Activated CD4-positive, alpha-beta T cell treated with anti-CD3 and anti-CD28 coated beads, Interleukin-2, Interleukin-6, amounts not matched to agents 100 ng/mL and 50 ng/mL, durations not matched to agents 16 hours and 8 hours (primary cell): ENCODE data around the gene GINS3.

ENCODE experiments used
- DNase-seq: peaks from one replicate; pipeline ENCODE4 v3.0.0-alpha.2; 2020

The GINS3 gene

DNA sequence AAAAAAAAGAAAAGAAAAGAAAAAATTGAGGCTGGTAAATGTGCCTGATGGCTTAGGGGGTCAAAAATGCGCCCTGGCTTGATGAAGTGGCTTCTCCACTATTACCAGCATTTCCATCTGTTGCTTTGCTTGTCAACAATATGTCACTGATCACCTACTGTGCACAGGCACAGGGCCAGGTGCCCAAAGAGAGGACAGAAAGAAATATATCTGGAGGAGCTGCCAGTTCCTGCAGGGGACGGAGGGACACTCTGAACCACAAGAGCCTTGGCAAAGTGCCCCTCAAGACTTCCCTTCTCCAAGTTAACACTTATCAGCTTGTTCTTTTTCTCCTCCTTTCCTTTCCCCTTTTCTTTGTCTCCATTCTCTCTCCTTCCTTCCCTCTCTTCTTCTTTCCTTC lies 34.7 kb downstream of the GINS3 start:
- DNase-seq, result no peak

DNA sequence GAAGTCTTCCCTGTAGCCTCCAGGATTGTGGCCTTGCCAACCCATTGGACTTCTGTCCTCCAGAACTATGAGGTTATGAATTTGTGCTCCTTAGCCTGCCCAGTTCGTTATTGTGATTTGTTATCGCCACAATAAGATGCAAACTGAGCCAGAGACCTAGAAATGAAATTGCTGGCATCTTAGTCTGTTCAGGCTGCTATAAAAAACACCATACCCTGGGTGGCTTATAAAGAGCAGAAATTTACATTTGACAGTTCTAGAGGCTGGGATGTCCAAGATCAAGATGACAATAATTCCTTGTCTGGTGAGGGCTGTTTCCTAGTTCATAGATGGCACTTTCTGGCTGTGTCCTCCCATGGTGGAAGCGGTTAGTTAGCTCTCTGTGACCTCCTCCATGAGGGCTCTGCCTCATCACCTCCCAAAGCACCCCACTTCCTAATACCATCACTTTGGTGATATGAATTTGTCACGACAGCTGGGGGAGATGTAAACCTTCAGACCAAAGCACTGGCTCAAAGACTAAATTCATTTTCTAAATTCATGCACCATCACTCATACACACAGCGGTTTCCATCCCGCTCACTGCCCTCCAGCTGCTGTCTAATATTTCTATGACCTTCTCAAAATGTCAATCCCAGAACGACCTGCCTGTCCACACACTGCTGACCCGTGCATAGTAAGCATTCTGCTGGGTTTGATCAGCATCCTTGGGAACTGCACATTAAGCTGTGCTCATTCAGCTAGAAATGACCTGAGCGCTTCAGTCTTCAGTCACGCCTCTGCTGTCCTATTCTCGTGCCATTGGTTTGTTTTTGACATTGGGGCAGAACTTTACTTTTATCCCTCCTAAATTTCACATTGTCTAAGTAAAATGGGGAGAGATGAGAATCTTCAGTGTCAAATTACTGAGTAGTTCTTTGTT lies 36.6 kb downstream of the GINS3 start:
- DNase-seq, result no peak

DNA sequence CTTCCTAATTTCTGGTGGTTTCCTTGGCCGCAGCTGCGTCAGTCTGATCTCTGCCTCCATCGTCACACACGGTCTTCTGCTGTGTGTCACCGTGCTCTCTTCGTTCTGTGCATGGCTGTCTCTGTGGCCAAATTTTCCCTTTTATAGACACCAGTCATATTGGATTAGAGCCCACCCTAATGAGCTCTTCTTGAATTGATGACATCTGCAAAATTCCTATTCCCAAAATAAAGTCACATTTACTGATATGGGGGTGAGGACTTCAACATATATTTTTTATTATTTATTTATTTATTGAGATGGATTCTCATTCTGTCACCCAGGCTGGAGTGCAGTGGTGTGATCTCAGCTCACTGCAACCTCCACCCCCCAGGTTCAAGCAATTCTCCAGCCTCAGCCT lies 38.4 kb downstream of the GINS3 start:
- no peak for DNase-seq

DNA sequence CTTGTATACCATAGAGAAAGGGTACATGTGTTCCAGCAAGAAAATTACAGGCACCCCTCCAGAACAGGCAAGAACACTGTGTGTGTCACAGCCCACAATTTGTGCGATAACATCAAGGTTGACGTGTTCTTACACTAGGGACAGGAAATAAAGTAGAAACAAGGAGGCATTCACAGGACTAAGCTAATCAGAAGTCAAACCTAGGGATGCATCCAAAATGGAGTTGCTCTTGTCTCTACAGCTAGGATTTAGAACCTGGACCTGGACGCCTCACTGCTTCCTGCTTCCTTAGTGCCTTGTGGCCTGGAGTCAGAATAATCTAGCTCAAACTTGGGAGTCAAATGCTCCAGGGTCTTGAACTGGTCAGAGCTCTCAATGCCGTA lies 41.3 kb downstream of the GINS3 start:
- DNase-seq, result peak; percentile 10

DNA sequence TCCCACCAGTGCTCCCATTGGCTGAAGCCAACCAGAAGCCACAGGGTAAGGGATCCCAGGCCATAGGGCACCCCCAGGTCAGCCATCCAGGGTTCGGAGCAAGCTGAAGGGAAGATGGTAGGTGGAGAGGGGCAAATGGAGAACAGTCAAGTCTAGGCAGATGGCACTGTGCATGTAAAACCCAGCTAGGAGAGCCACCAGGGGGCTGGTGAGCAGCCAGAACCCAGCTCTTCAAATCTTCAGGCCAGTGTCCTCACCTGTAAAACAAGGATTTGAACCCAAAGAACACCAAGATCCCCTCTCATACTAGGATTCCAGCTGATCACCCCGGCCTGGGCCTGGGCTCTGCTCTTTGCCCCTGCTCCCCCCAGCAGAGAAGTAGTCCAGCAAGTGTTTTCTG lies 43.5 kb downstream of the GINS3 start:
- no peak for DNase-seq

DNA sequence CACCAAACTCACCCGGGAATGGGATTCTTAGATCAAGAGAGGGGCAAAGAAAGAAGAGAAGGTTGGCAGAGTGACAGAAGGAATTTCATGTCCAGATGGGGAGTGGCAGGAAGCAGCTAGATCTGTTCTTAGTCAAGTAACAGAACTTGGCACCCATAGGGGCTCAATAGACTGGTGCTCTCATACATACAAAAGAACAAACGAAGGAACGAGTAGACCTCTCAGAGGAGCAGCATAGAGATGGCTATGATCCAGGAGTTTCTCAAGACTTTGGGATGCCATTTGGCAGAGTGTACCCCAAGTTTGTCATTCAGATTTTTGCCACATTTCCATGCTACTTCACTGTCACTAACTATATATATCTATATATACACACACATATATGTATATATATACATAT lies 47.9 kb downstream of the GINS3 start:
- no peak for DNase-seq

DNA sequence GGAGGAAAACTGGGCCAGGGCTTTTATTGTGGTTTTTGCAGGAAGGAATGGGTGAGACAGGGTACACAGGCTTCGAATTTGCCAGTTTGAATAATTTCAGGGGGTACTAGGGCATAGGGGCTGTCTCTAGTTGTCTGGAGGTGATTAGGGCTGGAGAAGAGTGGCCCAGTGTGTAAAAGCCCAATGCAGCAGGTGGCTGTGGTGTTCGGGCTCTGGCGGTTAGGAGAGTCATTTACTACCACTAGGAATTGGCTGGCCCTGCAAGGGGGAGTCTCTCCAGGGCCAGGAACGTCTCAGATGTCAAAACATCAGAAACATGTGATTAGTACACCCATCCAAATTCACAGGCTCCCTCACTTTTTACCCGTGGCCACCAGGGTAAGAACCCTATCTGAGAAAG lies 50.3 kb downstream of the GINS3 start:
- no peak for DNase-seq

DNA sequence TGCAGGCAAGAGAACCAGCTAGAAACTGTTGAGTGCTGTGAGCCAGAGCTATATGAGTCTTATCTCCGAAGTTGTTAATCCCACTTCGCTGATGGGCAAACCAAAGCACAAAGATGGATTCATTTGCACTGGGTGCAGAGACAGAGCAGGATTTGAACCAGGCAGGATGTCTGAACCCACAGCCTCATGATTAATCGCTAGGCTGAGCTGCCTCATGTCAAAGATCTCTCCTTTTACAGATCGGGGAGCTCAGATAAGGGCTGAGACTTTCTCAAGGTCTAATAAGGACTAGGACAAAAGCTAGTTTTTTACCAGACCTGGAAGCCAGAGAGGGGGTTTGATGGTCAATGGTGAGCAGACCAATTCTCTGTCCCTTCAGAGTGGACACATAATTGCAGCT lies 51.5 kb downstream of the GINS3 start:
- no peak for DNase-seq

DNA sequence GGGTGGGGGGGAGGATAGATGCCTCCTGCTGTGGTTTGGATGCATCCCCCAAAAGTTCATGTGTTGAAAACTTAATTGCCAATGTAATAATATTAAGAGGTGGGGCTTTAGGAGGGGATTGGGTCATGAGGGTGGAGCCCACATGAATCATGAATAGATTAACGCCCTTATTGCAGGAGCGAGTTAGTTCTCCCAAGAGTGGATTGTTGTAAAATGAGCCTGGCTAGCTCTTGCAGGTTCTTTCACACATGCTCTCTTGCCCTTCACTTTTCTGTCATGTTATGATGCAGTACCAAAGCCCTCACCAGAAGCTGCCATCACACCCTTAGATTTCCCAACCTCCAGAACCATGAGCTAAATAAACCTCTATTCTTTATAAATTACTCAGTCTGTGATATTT lies 52.0 kb downstream of the GINS3 start:
- no peak for DNase-seq

DNA sequence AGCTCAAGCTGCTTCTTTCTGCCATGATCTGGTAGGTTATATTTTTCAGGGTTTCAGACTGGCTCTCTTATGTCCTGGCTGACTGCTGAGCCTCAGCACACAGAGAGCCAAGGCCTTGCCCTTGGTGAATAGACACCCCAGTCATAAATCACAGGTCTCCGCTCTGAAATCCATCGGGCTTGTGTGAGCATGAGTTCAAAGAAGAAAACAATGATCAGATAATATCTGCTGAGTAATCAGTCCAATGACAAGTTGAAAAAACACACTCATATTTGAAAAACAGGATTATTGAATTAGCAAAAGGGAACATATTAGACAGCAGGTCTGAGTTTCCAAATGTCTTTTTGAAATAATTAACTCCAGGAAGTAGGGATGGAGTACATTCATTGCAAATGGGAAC lies 56.6 kb downstream of the GINS3 start:
- no peak for DNase-seq

DNA sequence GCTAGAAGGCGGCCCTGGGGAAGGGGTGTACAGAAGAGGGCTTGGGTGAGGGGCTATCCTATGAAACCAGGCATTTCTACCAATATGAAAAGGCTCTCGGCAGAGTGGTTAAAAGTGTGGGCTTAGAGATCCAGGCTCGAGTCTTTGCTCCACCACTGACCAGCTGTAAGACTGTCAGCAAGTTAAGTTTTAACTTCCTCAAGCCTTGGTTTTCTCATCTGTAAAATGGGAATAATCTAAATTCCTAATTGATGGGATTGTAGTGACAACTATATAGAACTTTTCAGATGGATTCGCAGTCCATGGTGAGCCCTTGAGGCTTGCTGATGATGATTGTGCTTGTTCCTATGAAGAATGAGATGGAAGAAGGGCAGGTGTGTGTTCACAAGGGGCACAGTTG lies 57.0 kb downstream of the GINS3 start:
- no peak for DNase-seq

DNA sequence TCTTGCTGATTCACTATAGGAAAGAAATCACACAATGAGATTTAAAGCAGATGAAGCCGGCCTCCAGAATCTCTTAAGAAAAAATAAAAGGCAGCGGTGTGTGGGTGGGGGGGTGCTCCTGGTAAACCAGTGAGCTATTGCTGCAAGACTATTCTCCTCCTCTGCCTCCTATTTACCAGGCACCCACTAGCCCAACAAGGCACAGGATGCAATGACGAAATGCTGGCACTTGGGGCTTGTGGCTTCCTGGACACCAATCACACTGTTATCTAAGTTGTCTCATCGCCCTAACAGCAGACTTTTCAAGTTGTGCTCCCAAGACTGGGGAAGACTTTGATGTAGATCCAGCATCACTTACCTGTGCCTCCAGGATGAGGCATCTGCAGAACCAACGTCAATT lies 57.5 kb downstream of the GINS3 start:
- DNase-seq, result peak; percentile 15

DNA sequence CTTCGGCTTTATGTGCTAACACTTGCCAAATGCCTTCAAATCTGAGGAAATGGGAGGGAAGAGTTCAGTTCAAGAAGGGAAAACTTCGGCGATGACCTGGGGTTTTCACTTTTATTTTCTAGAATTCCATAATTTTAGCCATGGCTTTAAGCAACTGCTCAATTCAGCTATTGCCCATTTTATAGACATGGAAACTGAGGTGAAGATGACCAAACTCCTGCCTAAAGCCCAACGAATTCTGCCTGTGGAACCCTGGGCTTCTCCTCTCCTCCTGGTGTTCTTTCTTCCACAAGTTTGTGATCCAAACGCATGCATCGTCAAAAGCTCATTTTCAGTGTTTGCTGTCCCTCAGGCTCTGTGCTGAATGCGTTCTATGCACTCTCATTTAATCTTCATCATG lies 58.3 kb downstream of the GINS3 start:
- no peak for DNase-seq

DNA sequence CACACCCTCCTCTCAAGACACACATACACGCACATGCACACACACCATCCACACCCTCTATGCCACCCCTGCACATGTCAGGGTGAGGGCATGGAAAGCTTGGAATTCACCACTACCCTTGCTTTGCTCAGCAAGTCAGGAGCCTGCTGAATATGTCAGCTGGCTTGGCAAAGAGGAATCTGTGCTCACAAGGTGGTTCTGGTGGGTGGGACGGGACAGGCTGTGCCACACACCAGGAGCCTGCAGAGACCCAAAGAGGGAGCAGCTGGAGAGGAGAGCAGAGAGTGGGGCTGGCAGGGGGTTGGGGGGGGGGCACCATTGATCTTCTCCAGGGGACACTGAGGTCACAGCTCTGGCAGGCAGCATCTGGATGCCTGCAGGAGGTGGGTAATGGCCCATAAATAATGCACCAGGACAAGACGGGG lies 59.0 kb downstream of the GINS3 start:
- no peak for DNase-seq

DNA sequence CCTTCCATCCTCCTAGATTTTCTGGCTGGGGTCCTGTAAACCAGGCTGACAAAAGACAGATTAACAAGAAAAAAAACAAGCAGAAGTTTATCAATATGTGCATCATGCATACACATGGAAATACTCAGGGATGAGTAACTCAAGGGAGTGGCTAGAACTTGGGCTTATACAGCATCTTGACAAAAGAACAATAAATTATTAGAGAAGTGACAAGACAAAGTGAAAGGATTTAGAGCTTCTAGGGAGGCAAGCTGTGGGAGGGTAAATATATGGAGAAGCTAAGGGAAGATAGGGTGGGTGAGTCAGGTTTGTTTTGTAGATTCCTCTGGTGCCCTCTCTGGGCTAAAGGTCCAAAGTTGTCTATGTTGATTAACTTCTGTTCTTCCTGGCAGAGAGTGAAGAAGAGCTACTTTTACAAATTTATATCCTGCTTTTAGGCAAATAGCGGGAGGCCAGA lies 59.7 kb downstream of the GINS3 start:
- DNase-seq, result no peak

DNA sequence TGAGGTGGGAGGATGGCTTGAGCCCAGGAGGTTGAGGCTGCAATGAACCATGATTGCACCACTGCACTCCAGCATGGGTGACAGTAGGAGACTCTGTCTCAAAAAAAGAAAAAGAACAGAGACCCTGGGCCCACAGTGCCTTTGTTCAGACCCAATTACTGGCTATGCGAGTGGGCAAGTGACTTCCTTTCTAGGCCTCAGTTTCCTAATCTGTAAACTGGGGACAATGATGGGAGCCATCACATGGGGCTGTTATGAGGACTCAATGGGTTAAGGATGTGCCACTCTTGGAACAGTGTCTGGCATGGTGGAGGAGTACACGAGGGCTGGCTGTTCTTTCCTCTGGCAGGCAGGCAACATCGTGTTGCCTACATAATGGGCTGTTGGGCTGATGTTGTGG lies 60.4 kb downstream of the GINS3 start:
- no peak for DNase-seq

DNA sequence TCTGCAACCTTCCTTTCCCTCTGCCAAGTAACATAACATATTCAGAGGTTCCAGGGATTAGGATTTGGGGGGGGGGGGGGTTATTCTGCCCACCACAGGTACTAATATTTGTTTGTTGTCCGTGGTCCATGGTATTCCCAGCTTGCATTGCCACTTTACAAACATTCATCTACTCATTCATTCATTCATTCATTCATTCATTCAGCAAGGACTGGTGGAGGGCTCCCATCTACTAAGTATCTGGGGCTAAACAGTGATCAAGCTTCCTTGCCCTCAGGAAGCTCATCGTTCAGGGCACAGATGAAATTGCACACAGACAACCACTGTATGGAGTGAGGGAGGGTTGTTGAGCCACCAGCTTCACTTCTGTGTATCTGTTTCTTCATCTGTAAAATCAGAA lies 61.9 kb downstream of the GINS3 start:
- no peak for DNase-seq

DNA sequence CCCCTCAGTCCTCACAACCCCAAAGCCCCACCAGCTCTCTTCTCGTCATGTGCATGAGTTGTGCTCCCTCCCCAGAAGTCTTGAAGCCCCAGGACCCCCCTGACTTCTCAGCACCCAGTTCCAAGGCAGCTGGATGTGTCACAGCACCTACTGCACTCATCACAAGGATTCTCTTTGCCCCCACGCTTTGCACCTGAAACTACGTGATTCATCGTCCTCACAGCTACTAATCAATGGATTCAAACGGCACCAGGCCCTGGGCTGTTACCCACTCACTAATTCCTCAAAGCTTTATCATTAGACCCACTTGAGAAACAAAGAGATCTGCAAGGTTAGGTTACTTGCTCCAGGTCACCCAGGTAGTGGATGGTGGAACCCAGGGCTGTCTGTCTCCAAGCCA lies 62.6 kb downstream of the GINS3 start:
- DNase-seq, result no peak
